GM21619 (cell line): ENCODE data around the gene FAM110D.
A peak's percentile ranks its signal among the peaks of the same experiment; 100 is the strongest.

Source experiments
- ATAC-seq: cut with Tn5 transposase; IDR thresholded peaks from one replicate; pipeline ENCODE4 v1.9.1; 2021; ENCODE audit not compliant: unreplicated experiment

FAM110D gene

GRCh38 chr1:26158908-26159742 is at the start of gene FAM110D:
TSS of gene FAM110D (plus strand) at chr1:26159079. CDS start at chr1:26161292, 2,213 bp downstream.
- ATAC-seq, result no peak

- ATAC-seq, result no peak
Measured at GRCh38 chr1:26109229-26110164, 49.4 kb upstream of the FAM110D start.

- peak; percentile 38 for ATAC-seq
Measured at GRCh38 chr1:26110731-26111529, 47.9 kb upstream of the FAM110D start.

GRCh38 chr1:26111530-26112406 is 47.1 kb upstream of the FAM110D start, which contains the start of gene PDIK1L:
TSS of gene PDIK1L (plus strand) at chr1:26111824. CDS start at chr1:26114309, 2,485 bp downstream.
- peak; percentile 63 for ATAC-seq

- peak; percentile 11 for ATAC-seq
Measured at GRCh38 chr1:26112407-26112775, 46.5 kb upstream of the FAM110D start.

- ATAC-seq, result no peak
Measured at GRCh38 chr1:26114165-26114927, 44.5 kb upstream of the FAM110D start.

GRCh38 chr1:26119892-26120608 is 38.8 kb upstream of the FAM110D start:
- no peak for ATAC-seq

- no peak for ATAC-seq
Measured at GRCh38 chr1:26121854-26122773, 36.8 kb upstream of the FAM110D start.

- no peak for ATAC-seq
Measured at GRCh38 chr1:26122988-26123973, 35.6 kb upstream of the FAM110D start.

- no peak for ATAC-seq
Measured at GRCh38 chr1:26124418-26125331, 34.2 kb upstream of the FAM110D start.

- ATAC-seq, result no peak
Measured at GRCh38 chr1:26125382-26125781, 33.5 kb upstream of the FAM110D start.

- ATAC-seq, result no peak
Measured at GRCh38 chr1:26125946-26126320, 32.9 kb upstream of the FAM110D start.

- ATAC-seq, result no peak
Measured at GRCh38 chr1:26126321-26127084, 32.4 kb upstream of the FAM110D start.
